Measurements from ENCODE around the gene TEKT5. TPM values are rescaled to one million over a fixed set of nuclear protein-coding genes. Genes with fewer than 3 reads are reported as not detected.

The TEKT5 gene
- total RNA-seq, 1 experiment from 2014 or later: not detected

- ChIA-PET POLR2A (ENCODE audit: low non-redundant PET) (no interaction called here), CTCF (no interaction called here)
- no peaks in the 10 kb centered on the region for H3K9me3 ChIP-seq (ENCODE audit: low read depth, low read length, poor library complexity, severe bottlenecking)
- BruUV-seq (replicated peaks): no TSS peak
- no peaks in the 10 kb centered on the region for H3K4me1 ChIP-seq (ENCODE audit: insufficient read depth, low read length, poor library complexity, severe bottlenecking)
- no peak overlapping the region for H3K4me3 ChIP-seq (ENCODE audit: low read depth, low read length, poor library complexity, severe bottlenecking)
- no peak for DNase-seq (ENCODE audit: low spot score)
- intact Hi-C loops (cut with micrococcal nuclease; ENCODE audit: unreplicated experiment): no loop called here
- no peaks in the 10 kb centered on the region for H3K36me3 ChIP-seq (ENCODE audit: insufficient read depth, low read length, poor library complexity, severe bottlenecking)
- no peak for TF ChIP-seq EZH2 (IDR thresholded peaks at IDR 0.05; ENCODE audit: borderline replicate concordance, low read depth, low read length, poor library complexity, severe bottlenecking)
- TF ChIP-seq, protein P1, sequence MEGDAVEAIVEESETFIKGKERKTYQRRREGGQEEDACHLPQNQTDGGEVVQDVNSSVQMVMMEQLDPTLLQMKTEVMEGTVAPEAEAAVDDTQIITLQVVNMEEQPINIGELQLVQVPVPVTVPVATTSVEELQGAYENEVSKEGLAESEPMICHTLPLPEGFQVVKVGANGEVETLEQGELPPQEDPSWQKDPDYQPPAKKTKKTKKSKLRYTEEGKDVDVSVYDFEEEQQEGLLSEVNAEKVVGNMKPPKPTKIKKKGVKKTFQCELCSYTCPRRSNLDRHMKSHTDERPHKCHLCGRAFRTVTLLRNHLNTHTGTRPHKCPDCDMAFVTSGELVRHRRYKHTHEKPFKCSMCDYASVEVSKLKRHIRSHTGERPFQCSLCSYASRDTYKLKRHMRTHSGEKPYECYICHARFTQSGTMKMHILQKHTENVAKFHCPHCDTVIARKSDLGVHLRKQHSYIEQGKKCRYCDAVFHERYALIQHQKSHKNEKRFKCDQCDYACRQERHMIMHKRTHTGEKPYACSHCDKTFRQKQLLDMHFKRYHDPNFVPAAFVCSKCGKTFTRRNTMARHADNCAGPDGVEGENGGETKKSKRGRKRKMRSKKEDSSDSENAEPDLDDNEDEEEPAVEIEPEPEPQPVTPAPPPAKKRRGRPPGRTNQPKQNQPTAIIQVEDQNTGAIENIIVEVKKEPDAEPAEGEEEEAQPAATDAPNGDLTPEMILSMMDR (conservative IDR thresholded peaks at IDR 0.05; ENCODE audit: low read depth, low read length): no peak
- H3K27ac ChIP-seq (ENCODE audit: low read depth, low read length, poor library complexity, severe bottlenecking): no peak overlapping the region
- H3K27me3 ChIP-seq (replicated peaks; ENCODE audit: insufficient read depth, low read depth, low read length, poor library complexity): no peaks in the 10 kb centered on the region
Observed at GRCh38 chr16:10688291-10688690, 6.4 kb downstream of the TEKT5 start.

GRCh38 chr16:10685709-10686108, 9.0 kb downstream of the TEKT5 start:
- POLR2A ChIA-PET (ENCODE audit: low non-redundant PET): no interaction called here

GRCh38 chr16:10684511-10685151, 10.1 kb downstream of the TEKT5 start:
- ChIA-PET CTCF (no interaction called here), POLR2A (ENCODE audit: low non-redundant PET) (no interaction called here)
- Histone ChIP-seq H3K27me3 (replicated peaks; ENCODE audit: insufficient read depth, low read depth, low read length, poor library complexity) (no peaks in the 10 kb centered on the region), H3K9me3 (ENCODE audit: low read depth, low read length, poor library complexity, severe bottlenecking) (no peaks in the 10 kb centered on the region), H3K27ac (ENCODE audit: low read depth, low read length, poor library complexity, severe bottlenecking) (no peak overlapping the region), H3K36me3 (ENCODE audit: insufficient read depth, low read length, poor library complexity, severe bottlenecking) (no peaks in the 10 kb centered on the region), H3K4me1 (ENCODE audit: insufficient read depth, low read length, poor library complexity, severe bottlenecking) (no peaks in the 10 kb centered on the region), H3K4me3 (ENCODE audit: low read depth, low read length, poor library complexity, severe bottlenecking) (no peak overlapping the region)
- DNase-seq (ENCODE audit: low spot score): no peak
- no peak for TF ChIP-seq EZH2 (IDR thresholded peaks at IDR 0.05; ENCODE audit: borderline replicate concordance, low read depth, low read length, poor library complexity, severe bottlenecking)
- TF ChIP-seq, protein P1 (conservative IDR thresholded peaks at IDR 0.05; ENCODE audit: low read depth, low read length): no peak
- intact Hi-C loops (cut with micrococcal nuclease; ENCODE audit: unreplicated experiment): no loop called here
- BruUV-seq (replicated peaks): no TSS peak

More at GRCh38 chr16:10685709-10686108, 9.0 kb downstream of the TEKT5 start:
- H3K4me1 ChIP-seq (ENCODE audit: insufficient read depth, low read length, poor library complexity, severe bottlenecking): no peaks in the 10 kb centered on the region
- no peaks in the 10 kb centered on the region for H3K9me3 ChIP-seq (ENCODE audit: low read depth, low read length, poor library complexity, severe bottlenecking)
- H3K27me3 ChIP-seq (replicated peaks; ENCODE audit: insufficient read depth, low read depth, low read length, poor library complexity): no peaks in the 10 kb centered on the region
- intact Hi-C loops (cut with micrococcal nuclease; ENCODE audit: unreplicated experiment): no loop called here
- no peak for DNase-seq (ENCODE audit: low spot score)
- CTCF ChIA-PET: no interaction called here
- no peak overlapping the region for H3K27ac ChIP-seq (ENCODE audit: low read depth, low read length, poor library complexity, severe bottlenecking)
- BruUV-seq (replicated peaks): no TSS peak
- no peaks in the 10 kb centered on the region for H3K36me3 ChIP-seq (ENCODE audit: insufficient read depth, low read length, poor library complexity, severe bottlenecking)
- TF ChIP-seq, protein P1 (conservative IDR thresholded peaks at IDR 0.05; ENCODE audit: low read depth, low read length): no peak
- TF ChIP-seq EZH2 (IDR thresholded peaks at IDR 0.05; ENCODE audit: borderline replicate concordance, low read depth, low read length, poor library complexity, severe bottlenecking): no peak
- no peak overlapping the region for H3K4me3 ChIP-seq (ENCODE audit: low read depth, low read length, poor library complexity, severe bottlenecking)

Data from A673 (cell line).